Measurements from ENCODE around the gene RDX.
"Not testable (repeated sequence)": the region's sequence is repeated elsewhere in the genome, so short reads cannot be mapped to it uniquely, and the experiment has no call there.

The RDX gene

GRCh38 chr11:110219006-110219785, 77.2 kb downstream of the RDX start:
- intact Hi-C loops (cut with DNase I): no loop called here
- DNase-seq: peak in 6 of 42 donors; percentile 10 to 56 (median 26)

DNA sequence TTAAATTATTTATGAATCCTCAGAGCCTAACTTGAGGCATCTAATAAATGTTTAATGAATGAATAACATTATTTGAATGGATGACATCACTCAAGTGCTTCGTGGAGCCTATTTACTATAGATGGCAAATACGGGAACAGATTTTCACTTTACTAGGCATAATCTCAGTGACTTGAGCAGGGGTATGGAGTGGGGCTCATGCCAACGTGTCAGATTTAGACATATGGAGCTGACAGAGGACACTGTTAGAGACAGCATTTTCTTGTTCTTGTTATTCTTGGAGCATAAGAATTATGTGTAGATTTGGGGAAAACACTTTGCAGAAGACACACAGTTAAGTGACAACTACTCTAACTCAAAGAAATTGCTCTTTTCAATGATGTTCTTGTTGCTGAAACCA, 78.5 kb downstream of the RDX start:
- no peak for DNase-seq
- intact Hi-C loops (cut with DNase I): no loop called here

DNA sequence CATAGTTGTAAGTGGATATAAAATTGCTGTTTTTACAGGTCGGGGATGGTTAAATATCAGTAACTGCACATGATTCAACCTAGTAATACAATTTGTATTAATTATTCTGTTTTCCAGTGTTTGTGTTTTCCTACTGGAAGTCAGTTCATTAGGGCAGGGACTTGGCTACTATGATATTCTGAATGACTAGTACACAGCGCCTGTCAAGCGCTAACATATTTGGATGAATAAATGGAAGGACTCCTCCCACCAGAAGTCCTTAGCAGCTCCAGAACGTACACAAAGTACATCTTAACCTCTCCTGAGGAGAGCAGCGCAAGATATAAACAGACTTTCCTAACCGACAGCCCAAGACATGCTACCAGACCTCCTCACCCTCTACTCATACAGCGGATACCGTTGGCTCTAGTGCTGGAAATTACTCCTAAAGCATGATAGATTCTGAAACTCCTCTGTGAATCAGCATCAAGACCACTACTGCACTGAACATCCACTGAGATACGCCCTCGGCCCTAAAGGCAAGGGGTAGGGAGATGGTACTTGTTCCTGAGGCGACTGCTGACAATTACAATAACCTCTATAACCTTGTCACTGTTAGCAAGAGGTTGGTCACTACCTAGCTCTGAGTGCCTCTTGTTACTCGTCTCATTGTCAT, 79.1 kb downstream of the RDX start:
- intact Hi-C loops (cut with DNase I): no loop called here
- DNase-seq: no peak

- intact Hi-C loops (cut with DNase I): loop anchor here (10.0 kb wide), 2 partner anchors 85 to 225 kb away; partner anchors contain the start of gene RDX
- not testable (repeated sequence) for DNase-seq
Measured at GRCh38 chr11:110209313-110209694, 87.1 kb downstream of the RDX start.

DNA sequence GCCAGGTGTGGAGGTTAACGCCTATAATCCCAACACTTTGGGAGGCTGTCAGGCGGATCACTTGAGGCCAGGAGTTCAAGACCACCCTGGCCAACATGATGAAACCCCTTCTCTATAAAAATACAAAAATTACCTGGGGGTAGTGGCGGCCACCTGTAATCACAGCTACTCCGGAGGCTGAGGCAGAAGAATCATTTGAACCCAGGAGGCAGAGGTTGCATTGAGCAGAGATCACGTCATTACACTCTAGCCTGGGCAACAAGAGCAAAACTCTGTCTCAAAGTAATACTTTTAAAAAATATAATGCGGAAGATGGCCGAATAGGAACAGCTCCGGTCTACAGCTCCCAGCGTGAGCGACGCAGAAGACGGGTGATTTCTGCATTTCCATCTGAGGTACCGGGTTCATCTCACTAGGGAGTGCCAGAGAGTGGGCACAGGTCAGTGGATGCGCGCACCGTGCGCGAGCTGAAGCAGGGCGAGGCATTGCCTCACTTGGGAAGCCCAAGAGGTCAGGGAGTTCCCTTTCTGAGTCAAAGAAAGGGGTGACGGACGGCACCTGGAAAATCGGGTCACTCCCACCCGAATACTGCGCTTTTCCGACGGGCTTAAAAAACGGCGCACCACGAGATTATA, 87.6 kb downstream of the RDX start:
- intact Hi-C loops (cut with DNase I): loop anchor here (10.0 kb wide), 2 partner anchors 86 to 226 kb away; partner anchors contain the start of gene RDX
- DNase-seq: peak in 1 of 42 donors; percentile 9

DNA sequence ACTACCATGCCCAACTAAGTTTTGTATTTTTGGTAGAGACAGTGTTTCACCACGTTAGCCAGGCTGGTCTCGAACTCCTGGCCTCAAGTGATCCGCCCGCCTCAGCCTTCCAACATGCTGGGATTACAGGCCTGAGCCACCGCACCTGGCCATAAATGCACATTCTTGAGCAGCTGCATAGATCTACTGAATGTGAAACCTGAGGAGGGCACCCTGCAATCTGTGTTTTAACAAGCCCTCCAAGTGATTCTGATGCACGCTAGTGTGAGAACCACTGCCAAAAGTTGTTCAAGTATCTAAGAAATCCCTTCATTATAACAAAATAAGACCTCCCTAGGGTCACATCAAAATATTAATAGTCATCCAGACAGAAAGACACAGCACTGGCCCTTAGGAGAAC, 89.3 kb downstream of the RDX start:
- no peak for DNase-seq
- intact Hi-C loops (cut with DNase I): loop anchor here (10.0 kb wide), 2 partner anchors 88 to 228 kb away; partner anchors contain the start of gene RDX

- intact Hi-C loops (cut with DNase I): loop anchor here (5.0 to 10.0 kb wide), 3 partner anchors 94 to 234 kb away; partner anchors contain the start of gene RDX
- DNase-seq: no peak
Measured at GRCh38 chr11:110200836-110201235, 95.6 kb downstream of the RDX start.

GRCh38 chr11:110200241-110200640, 96.2 kb downstream of the RDX start:
- DNase-seq: no peak
- intact Hi-C loops (cut with DNase I): loop anchor here (5.0 to 10.0 kb wide), 3 partner anchors 95 to 235 kb away; partner anchors contain the start of gene RDX

DNA sequence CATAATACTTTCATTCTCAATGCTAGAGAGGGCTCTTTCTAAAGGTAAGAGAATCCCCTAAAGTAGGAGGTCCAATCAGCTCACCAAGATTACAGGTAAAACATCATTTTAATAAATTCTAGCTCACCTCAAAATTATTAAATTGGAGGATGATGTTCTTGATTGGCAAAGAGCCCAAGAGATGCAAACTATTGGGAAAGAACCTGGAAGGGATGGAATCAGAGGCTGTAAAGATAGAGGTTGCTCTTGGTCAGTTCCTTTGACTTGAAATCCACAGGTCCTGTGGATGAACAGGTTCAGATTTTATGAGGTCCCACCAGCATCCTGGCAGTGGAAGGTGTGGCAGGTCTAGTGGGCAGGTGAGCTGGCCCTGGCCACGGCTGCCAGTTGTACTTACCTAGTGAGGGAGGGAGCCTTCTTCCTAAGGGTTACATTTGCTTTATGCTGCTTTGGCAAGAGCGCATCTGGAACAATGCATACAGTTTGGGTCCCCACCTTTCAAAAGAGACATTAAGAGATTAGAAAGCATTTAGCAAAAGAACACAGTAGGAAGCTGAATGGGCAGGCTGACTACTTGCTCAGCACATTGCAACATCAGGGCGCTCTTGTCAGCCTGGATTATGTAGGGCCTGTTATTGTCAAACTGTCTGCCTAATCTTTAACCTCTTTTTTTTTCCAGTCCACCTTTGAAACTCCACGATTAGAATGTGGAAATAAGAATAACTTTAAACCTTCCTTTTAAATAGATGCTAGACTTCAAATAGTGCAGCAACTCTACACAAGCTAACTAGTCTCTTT, 97.0 kb downstream of the RDX start:
- intact Hi-C loops (cut with DNase I): loop anchor here (10.0 kb wide), 1 partner anchor 245 kb away; no protein-coding TSS in a partner anchor
- DNase-seq: no peak

DNA sequence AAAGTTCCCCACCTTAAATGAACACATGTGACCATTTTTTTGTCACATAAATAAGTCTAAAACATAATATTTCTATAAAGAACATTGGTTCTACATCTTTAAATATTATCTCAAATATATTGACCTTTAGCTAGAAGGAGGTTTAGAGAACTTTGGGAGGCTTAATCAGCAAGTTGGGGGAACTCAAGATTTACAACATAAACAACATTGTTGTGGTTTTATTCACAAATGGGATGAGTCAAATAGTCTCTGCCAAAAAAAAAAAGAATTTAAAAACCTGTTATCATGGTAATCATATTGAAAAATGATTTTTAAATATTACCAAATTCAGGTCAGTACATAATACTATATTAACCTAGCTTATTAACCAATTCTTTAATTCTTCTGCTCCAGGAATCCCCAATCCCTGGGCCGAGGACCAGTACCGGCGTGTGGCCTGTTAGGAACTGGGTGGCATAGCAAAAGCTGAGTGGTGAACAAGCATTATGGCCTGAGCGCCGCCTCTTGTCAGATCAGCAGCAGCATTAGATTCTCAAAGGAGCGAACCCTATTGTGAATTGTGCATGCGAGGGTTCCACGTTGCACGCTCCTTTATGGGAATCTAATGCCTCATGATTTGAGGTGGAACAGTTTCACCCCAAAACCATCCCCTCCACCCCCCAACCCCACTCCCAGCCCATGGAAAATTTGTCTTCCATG, 98.2 kb downstream of the RDX start:
- DNase-seq: no peak
- intact Hi-C loops (cut with DNase I): loop anchor here (10.0 kb wide), 1 partner anchor 243 kb away; no protein-coding TSS in a partner anchor

DNA sequence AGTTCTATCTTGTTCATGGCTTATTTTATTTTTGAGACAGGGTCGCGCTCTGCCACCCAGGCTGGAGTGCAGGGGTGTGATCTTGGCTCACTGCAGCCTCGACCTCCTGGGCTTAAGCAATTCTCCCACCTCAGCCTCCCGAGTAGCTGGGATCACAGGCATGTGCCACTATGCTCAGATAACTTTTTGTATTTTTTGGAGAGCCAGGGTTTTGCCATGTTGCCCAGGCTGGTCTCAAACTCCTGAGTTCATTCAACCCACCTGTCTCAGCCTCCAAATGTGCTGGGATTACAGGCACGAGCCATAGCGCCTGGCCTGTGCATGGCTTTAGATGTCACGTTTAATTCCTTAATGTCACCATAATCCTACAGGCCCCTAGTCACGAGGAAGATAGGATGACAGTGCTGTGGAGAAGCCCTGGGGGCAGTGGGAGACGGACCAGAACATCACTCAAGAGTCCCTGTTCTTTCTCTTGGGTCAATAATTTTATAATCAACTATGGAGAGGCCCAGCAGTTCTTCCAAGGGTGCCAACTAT, 99.5 kb downstream of the RDX start:
- intact Hi-C loops (cut with DNase I): loop anchor here (10.0 kb wide), 1 partner anchor 242 kb away; no protein-coding TSS in a partner anchor
- DNase-seq: no peak

GRCh38 chr11:110196241-110196754, 100.1 kb downstream of the RDX start:
- no peak for DNase-seq
- intact Hi-C loops (cut with DNase I): loop anchor here (10.0 kb wide), 1 partner anchor 241 kb away; no protein-coding TSS in a partner anchor

DNA sequence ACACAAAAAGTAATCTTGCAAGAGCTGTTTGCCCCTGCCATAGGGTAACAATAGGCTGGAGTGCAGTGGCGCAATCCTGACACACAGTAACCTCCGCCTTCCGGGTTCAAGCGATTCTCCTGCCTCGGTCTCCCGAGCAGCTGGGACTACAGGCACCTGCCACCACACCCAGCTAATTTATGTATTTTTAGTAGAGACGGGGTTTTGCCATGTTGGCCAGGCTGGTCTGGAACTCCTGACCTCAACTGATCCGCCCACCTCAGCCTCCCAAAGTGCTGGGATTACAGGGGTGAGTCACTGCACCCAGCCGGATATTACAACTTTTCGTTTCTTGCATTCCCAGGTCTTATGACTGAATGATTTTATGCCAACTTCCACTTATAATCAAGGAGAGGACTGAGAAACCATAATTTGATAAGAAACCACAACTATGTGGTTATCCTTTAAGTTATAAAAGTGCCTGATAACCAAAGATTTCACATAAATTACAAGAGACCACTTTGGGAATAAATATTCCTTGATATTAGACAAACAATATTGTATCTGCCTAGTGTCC, 102.1 kb downstream of the RDX start:
- intact Hi-C loops (cut with DNase I): loop anchor here (10.0 kb wide), 1 partner anchor 239 kb away; no protein-coding TSS in a partner anchor
- DNase-seq: not testable (repeated sequence)

GRCh38 chr11:110192604-110193282, 103.7 kb downstream of the RDX start:
- intact Hi-C loops (cut with DNase I): loop anchor here (10.0 kb wide), 1 partner anchor 238 kb away; no protein-coding TSS in a partner anchor

DNA sequence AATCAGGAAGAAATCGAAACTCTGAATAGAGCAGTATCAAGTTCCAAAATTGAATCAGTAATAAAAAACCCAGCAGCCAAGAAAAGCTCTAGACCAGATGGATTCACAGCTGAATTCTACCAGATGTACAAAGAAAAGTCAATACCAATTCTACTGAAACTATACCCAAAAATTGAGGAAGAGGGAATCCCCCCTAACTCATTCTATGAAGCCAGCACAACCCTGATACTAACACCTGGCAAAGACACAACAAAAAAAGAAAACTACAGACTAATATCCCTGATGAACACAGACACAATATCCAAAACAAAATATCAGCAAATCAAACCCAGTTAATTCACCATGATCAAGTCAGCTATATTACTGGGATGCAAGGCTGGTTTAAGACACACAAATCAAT, 105.5 kb downstream of the RDX start:
- no peak for DNase-seq
- intact Hi-C loops (cut with DNase I): loop anchor here (10.0 kb wide), 1 partner anchor 236 kb away; no protein-coding TSS in a partner anchor

More at GRCh38 chr11:110192604-110193282, 103.7 kb downstream of the RDX start:
- not testable (repeated sequence) for DNase-seq

DNA sequence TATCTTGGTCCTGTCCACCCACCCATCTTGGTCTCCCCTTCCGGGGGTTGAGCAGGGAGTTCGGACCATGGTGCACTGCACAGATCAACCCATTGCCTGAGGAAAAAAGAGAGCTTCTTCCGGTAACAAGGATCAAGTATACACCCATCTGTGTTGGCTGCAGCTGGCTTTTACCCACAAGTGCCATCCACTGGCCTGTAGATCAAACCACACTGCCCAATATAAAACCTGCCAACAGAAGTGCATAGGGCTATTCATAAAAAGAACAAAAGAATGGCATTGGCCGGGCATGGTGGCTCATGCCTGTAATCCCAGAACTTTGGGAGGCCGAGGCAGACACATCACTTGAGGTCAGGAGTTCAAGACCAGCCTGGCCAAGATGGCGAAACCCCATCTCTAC, 108.7 kb downstream of the RDX start:
- DNase-seq: no peak
- intact Hi-C loops (cut with DNase I): no loop called here

Measured in head of caudate nucleus (tissue), 42 donors.